Neuronal stem cell (in vitro differentiated cells): ENCODE results near the gene FBXL7.

Experiments used
- DNase-seq: peaks from one replicate; pipeline ENCODE4 v3.0.0-alpha.2; 2013; ENCODE audit warnings: low spot score
- H2AFZ ChIP-seq: one replicate; pipeline ENCODE4 v1.6.1; 2013; ENCODE audit warnings: mild to moderate bottlenecking, low read length, inconsistent platforms
- H2AK5ac ChIP-seq: 2 replicates; pipeline ENCODE4 v1.6.1; 2013; ENCODE audit warnings: low read depth, mild to moderate bottlenecking, inconsistent platforms, low read length, moderate library complexity, mixed read lengths
- H2BK120ac ChIP-seq: 2 replicates; pipeline ENCODE4 v1.6.1; 2013; ENCODE audit warnings: low read depth, mild to moderate bottlenecking, inconsistent platforms, low read length, moderate library complexity, mixed read lengths
- H2BK12ac ChIP-seq: one replicate; pipeline ENCODE4 v1.6.1; 2013; ENCODE audit warnings: low read length, inconsistent platforms
- H2BK15ac ChIP-seq: 2 replicates; pipeline ENCODE4 v1.6.1; 2013; ENCODE audit warnings: mild to moderate bottlenecking, low read length, inconsistent platforms, mixed read lengths
- H2BK5ac ChIP-seq: one replicate; pipeline ENCODE4 v1.6.1; 2013; ENCODE audit warnings: inconsistent platforms, mild to moderate bottlenecking, low read length, moderate library complexity
- H3K14ac ChIP-seq: one replicate; pipeline ENCODE4 v1.6.1; 2013; ENCODE audit warnings: low read length, inconsistent platforms
- H3K18ac ChIP-seq: 2 replicates; pipeline ENCODE4 v1.6.1; 2013; ENCODE audit warnings: low read length, inconsistent platforms
- H3K23ac ChIP-seq: 2 replicates; pipeline ENCODE4 v1.6.1; 2013; ENCODE audit warnings: low read depth, mild to moderate bottlenecking, mixed read lengths, low read length, inconsistent platforms; ENCODE audit not compliant: poor library complexity
- H3K27ac ChIP-seq: replicated peaks from 3 replicates; pipeline ENCODE4 v1.5.1; 2013; ENCODE audit warnings: low read length, inconsistent platforms
- H3K27me3 ChIP-seq, 3 experiments: 2 replicates each; pipeline ENCODE4 v1.6.1; 2013; ENCODE audit warnings: low read length in 3 of 3, mild to moderate bottlenecking in 2 of 3, inconsistent platforms in 1 of 3, low read depth in 1 of 3, mixed read lengths in 1 of 3, moderate library complexity in 1 of 3; ENCODE audit not compliant: control insufficient read depth in 3 of 3, insufficient read depth in 3 of 3
- H3K36me3 ChIP-seq, 2 donors: replicated peaks in 1 of 2; 2 replicates each; pipeline ENCODE4 v1.6.1; 2013; ENCODE audit warnings: low read length in 2 of 2; ENCODE audit not compliant: control insufficient read depth in 2 of 2, insufficient read depth in 2 of 2
- H3K4ac ChIP-seq: 2 replicates; pipeline ENCODE4 v1.6.1; 2013; ENCODE audit warnings: inconsistent platforms, mild to moderate bottlenecking, low read length, moderate library complexity
- H3K4me1 ChIP-seq, 2 donors: 1 replicate in 1 of 2; 2 replicates in 1 of 2; pipeline ENCODE4 v1.6.1; 2013; ENCODE audit warnings: low read length in 2 of 2, low read depth in 1 of 2; ENCODE audit not compliant: control insufficient read depth in 2 of 2, insufficient read depth in 1 of 2
- H3K4me2 ChIP-seq: one replicate; pipeline ENCODE4 v1.6.1; 2013; ENCODE audit warnings: mild to moderate bottlenecking, low read length, inconsistent platforms; ENCODE audit not compliant: insufficient read depth, poor library complexity, severe bottlenecking
- H3K4me3 ChIP-seq, 2 donors: 2 replicates each; pipeline ENCODE4 v1.5.1; 2013; ENCODE audit warnings: low read length in 2 of 2, mild to moderate bottlenecking in 2 of 2, inconsistent platforms in 1 of 2, moderate library complexity in 1 of 2
- H3K79me1 ChIP-seq: one replicate; pipeline ENCODE4 v1.6.1; 2013; ENCODE audit warnings: low read depth, mild to moderate bottlenecking, inconsistent platforms, low read length, moderate library complexity
- H3K9ac ChIP-seq: one replicate; pipeline ENCODE4 v1.6.1; 2013; ENCODE audit warnings: mild to moderate bottlenecking, low read depth, low read length, inconsistent platforms; ENCODE audit not compliant: poor library complexity
- H3K9me3 ChIP-seq, 2 donors: replicated peaks in 1 of 2; 2 replicates each; pipeline versions ENCODE3 to v1.6.1; 2013; ENCODE audit warnings: low read length in 2 of 2, mild to moderate bottlenecking in 2 of 2, inconsistent platforms in 1 of 2, low read depth in 1 of 2, mixed read lengths in 1 of 2, moderate library complexity in 1 of 2; ENCODE audit not compliant: control insufficient read depth in 2 of 2, insufficient read depth in 1 of 2
- H4K8ac ChIP-seq: one replicate; pipeline ENCODE4 v1.6.1; 2013; ENCODE audit warnings: low read depth, mild to moderate bottlenecking, inconsistent platforms, low read length, moderate library complexity
- H4K91ac ChIP-seq: one replicate; pipeline ENCODE4 v1.6.1; 2013; ENCODE audit warnings: low read length, low read depth, mild to moderate bottlenecking, inconsistent platforms; ENCODE audit not compliant: poor library complexity
- WGBS, 2 donors: extraction: QIAGEN DNeasy Blood & Tissue Kit; methylation state at CpG; one replicate each; pipeline ENCODE4 v1.1.7; 2013; ENCODE audit warnings: missing lambda C conversion rate in 2 of 2, mixed read lengths in 1 of 2; ENCODE audit not compliant: insufficient read length in 2 of 2, insufficient replicate concordance in 1 of 2; ENCODE audit errors: extremely low coverage in 2 of 2; 5-methylcytosine and 5-hydroxymethylcytosine counted together

Gene FBXL7

GRCh38 chr5:15544039-15544438 is 44.1 kb downstream of the FBXL7 start:
- no peak overlapping the region for H4K8ac ChIP-seq
- H2BK5ac ChIP-seq: no peak overlapping the region
- H3K4ac ChIP-seq: no peak overlapping the region
- H3K4me1 ChIP-seq: peaks cover 4 to 15% of the 10 kb centered on the region in 2 donors
- DNase-seq: no peak
- H3K14ac ChIP-seq: no peak overlapping the region
- no peak overlapping the region for H4K91ac ChIP-seq
- no peak overlapping the region for H2BK15ac ChIP-seq
- no peak overlapping the region for H2AFZ ChIP-seq
- no peak overlapping the region for H3K27ac ChIP-seq
- no peak overlapping the region for H2BK12ac ChIP-seq
- H3K27me3 ChIP-seq: no peaks in the 10 kb centered on the region
- no peaks in the 10 kb centered on the region for H3K79me1 ChIP-seq
- no peak overlapping the region for H3K9ac ChIP-seq
- no CpG with 5 or more reads among the region's 4 CpGs for WGBS, 2 donors
- no peak overlapping the region for H3K18ac ChIP-seq
- H3K9me3 ChIP-seq: no peaks in the 10 kb centered on the region
- no peak overlapping the region for H2BK120ac ChIP-seq
- no peak overlapping the region for H2AK5ac ChIP-seq
- H3K4me2 ChIP-seq: no peak overlapping the region
- H3K23ac ChIP-seq: no peak overlapping the region
- H3K36me3 ChIP-seq: peaks cover 0 to 2% of the 10 kb centered on the region in 2 donors
- no peak overlapping the region for H3K4me3 ChIP-seq

GRCh38 chr5:15545082-15545481 is 45.1 kb downstream of the FBXL7 start:
- H3K4me2 ChIP-seq: no peak overlapping the region

GRCh38 chr5:15547261-15547839 is 47.4 kb downstream of the FBXL7 start:
- H3K4me2 ChIP-seq: no peak overlapping the region
- H3K36me3 ChIP-seq: peaks cover 0 to 2% of the 10 kb centered on the region in 2 donors
- H3K23ac ChIP-seq: no peak overlapping the region
- no peak overlapping the region for H4K8ac ChIP-seq
- H3K4ac ChIP-seq: no peak overlapping the region
- no peak overlapping the region for H2BK120ac ChIP-seq
- H2BK12ac ChIP-seq: no peak overlapping the region
- no peak for DNase-seq
- H2BK15ac ChIP-seq: no peak overlapping the region
- no peaks in the 10 kb centered on the region for H3K9me3 ChIP-seq
- H2AFZ ChIP-seq: no peak overlapping the region
- H3K27ac ChIP-seq: no peak overlapping the region
- no peak overlapping the region for H4K91ac ChIP-seq
- WGBS, 2 donors: no CpG with 5 or more reads among the region's 4 CpGs
- H3K14ac ChIP-seq: no peak overlapping the region
- no peak overlapping the region for H2BK5ac ChIP-seq
- H3K9ac ChIP-seq: no peak overlapping the region
- H3K4me1 ChIP-seq: peaks cover 8 to 15% of the 10 kb centered on the region in 2 donors
- H2AK5ac ChIP-seq: no peak overlapping the region
- H3K27me3 ChIP-seq: no peaks in the 10 kb centered on the region
- H3K4me3 ChIP-seq: no peak overlapping the region
- no peak overlapping the region for H3K18ac ChIP-seq
- H3K79me1 ChIP-seq: no peaks in the 10 kb centered on the region

More at GRCh38 chr5:15545082-15545481, 45.1 kb downstream of the FBXL7 start:
- Histone ChIP-seq H2AK5ac (no peak overlapping the region), H3K4ac (no peak overlapping the region), H4K8ac (no peak overlapping the region), H3K36me3 (peaks cover 0 to 2% of the 10 kb centered on the region in 2 donors), H3K18ac (no peak overlapping the region), H3K23ac (no peak overlapping the region), H2AFZ (no peak overlapping the region), H3K14ac (no peak overlapping the region), H2BK5ac (no peak overlapping the region), H2BK120ac (no peak overlapping the region), H3K9me3 (no peaks in the 10 kb centered on the region), H2BK12ac (no peak overlapping the region), H3K9ac (no peak overlapping the region), H4K91ac (no peak overlapping the region), H3K79me1 (no peaks in the 10 kb centered on the region), H3K27me3 (no peaks in the 10 kb centered on the region), H3K4me3 (no peak overlapping the region), H3K27ac (no peak overlapping the region), H2BK15ac (no peak overlapping the region), H3K4me1 (peaks cover 4 to 13% of the 10 kb centered on the region in 2 donors)
- no CpG with 5 or more reads among the region's 2 CpGs for WGBS, 2 donors
- DNase-seq: no peak

- Histone ChIP-seq H3K27ac (no peak overlapping the region), H3K79me1 (no peaks in the 10 kb centered on the region), H3K9me3 (no peaks in the 10 kb centered on the region), H3K27me3 (no peaks in the 10 kb centered on the region), H3K4me3 (no peak overlapping the region), H2BK12ac (no peak overlapping the region), H3K18ac (no peak overlapping the region), H3K9ac (no peak overlapping the region), H3K4ac (no peak overlapping the region), H2AFZ (no peak overlapping the region), H3K4me2 (no peak overlapping the region), H4K91ac (no peak overlapping the region), H3K4me1 (peaks cover 3 to 4% of the 10 kb centered on the region in 2 donors), H2BK5ac (no peak overlapping the region), H2BK15ac (no peak overlapping the region), H2BK120ac (no peak overlapping the region), H3K23ac (no peak overlapping the region), H2AK5ac (no peak overlapping the region), H3K36me3 (no peaks in the 10 kb centered on the region), H3K14ac (no peak overlapping the region), H4K8ac (no peak overlapping the region)
- no CpG with 5 or more reads among the region's 1 CpG for WGBS, 2 donors
- DNase-seq: no peak
Measured at GRCh38 chr5:15549961-15550360, 50.0 kb downstream of the FBXL7 start.
